ENCODE data around the gene PRDX5.
"Not testable (repeated sequence)": the region's sequence is repeated elsewhere in the genome, so short reads cannot be mapped to it uniquely, and the experiment has no call there.

PRDX5 gene

DNA sequence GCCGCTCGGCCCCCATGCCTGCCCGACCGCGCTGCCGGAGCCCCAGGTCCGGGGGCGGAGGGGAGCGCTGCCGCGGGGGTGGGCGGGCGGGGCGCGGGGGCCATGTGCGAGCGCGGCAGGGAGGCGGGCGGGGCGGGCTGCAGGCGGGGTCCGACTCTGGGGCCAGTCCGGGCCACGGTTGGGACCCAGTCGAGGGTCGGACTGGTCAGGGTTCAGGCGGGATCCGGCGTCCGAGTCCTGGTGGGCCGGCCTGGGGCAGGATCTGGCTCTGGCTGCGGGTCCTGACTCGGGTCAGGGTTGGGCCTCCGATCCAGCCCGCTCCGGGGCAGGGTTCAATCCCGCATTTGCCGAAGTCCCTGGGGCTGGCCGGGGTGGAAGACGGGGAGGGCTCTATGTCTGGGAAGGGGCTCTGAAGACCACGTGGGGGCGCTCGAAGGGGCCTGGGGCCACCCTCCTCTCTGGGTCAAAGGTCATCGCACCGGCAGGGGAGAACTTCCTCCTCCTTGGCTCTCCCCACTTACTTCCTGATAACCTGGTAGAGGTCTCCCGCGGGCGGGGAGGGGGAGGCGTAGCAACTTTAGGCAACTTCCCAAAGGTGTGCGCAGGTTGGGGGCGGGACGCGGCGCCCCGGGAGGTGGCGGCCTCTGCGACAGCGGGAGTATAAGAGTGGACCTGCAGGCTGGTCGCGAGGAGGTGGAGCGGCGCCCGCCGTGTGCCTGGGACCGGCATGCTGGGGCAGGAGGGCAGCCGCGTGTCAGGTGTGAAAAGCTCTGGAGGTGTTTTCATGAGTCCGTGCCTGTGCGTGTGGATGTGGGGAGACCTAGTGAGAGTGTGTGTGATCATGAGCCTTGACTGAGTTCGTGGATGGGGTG lies 12.0 kb upstream of the PRDX5 start:
- DNase-seq (ENCODE audit: low read depth) = no peak

DNA sequence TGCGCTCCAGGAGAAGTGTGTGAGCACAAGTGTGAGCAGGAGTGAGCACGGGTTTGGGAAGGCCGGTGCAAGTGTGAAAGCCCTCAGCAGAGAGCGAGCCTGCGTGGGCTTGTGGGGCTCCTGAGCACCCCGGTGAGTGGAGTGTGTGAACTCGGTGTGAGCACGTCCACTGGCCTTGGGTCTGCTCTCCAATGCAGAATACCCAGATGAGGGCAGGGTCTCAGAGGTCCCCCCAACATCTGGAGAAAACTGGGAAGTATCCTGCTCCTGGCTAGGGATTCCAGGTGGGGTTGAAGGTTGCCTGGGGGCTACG lies 11.4 kb upstream of the PRDX5 start:
- DNase-seq (ENCODE audit: low read depth) = no peak

DNA sequence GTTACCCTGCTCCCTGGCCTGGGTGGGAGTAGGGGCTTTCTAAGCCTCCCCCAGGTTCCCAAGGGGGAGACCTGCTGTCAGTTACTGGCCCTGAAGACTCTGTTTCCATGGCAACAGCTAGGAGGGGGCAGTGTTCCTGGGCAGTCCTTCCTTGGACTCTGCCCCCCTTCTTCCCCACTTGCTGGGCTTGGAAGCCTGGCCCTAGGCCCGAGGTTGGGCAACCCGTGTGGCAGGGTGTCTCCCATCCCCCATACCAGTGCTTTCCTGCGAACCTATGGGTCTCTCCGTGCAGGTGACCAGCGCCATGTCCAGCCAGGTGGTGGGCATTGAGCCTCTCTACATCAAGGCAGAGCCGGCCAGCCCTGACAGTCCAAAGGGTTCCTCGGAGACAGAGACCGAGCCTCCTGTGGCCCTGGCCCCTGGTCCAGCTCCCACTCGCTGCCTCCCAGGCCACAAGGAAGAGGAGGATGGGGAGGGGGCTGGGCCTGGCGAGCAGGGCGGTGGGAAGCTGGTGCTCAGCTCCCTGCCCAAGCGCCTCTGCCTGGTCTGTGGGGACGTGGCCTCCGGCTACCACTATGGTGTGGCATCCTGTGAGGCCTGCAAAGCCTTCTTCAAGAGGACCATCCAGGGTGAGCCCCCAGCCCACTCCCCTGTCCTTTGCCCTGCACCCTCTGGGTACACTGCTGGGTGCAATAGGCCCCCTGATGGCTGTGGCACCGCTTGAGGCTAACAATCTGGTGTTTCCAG lies 10.9 kb upstream of the PRDX5 start:
- no peak for DNase-seq (ENCODE audit: low read depth)

DNA sequence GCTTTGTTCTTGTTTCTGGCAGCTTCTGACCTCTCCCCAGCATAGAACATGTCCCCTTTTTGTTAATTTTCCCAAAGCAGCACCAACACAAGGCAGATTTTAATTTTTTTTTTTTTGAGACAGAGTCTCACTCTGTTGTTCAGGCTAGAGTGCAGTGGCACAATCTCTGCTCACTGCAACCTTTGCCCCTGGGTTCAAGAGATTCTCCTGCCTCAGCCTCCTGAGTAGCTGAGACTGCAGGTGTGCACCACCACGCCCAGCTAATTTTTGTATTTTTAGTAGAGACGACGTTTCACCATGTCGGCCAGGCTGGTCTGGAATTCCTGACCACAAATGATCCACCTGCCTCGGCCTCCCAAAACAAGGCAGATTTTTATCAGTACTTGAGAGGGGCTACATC lies 10.1 kb upstream of the PRDX5 start:
- DNase-seq (ENCODE audit: low read depth) = not testable (repeated sequence)

DNA sequence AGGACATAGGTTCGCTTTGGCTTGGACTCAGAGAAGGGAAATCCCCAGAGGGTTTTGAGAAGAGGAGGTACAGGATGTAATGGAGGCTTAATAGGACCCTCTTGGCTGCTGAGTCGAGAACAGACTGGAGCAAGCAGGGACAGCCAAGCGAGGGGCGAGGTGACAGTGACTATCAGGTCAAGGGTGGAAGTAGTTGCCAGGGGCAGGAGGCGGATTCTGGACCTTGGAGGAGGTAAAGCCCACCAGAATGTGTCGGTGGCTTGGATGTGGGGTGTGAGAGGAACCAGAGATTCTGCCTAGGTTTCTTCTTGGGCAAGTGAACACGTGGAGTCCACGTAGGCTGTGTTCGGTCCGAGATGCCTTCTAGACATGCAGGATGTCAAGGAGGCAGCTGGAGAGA lies 5.0 kb upstream of the PRDX5 start:
- no peak for DNase-seq (ENCODE audit: low read depth)

DNA sequence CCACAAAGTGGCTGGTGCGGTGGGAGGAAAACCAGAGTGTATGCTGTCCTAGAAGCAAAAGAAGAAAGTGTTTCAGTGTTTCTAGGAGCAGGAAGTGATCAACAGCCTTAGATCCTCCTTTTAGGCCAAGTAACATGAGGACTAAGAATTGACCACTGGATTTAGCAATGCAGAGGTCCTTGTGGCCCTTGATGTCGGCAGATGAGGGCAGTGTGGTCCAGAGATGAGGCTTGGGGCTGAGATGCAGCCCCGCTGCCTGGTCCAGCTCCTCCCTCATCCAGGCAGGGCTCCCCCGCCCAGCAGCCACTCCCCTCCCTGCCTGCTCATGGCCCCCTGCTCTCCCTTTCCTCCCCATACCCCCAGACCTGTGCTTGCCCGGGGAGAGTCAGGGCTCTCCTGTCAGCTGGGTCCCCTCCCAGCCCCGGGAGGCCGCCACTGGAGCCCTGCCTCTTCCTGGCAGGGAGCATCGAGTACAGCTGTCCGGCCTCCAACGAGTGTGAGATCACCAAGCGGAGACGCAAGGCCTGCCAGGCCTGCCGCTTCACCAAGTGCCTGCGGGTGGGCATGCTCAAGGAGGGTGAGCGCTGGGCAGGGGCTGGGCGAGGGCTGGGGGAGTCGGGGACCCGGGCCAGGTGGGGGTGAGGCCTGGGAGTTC lies 4.3 kb upstream of the PRDX5 start:
- no peak for DNase-seq (ENCODE audit: low read depth)

DNA sequence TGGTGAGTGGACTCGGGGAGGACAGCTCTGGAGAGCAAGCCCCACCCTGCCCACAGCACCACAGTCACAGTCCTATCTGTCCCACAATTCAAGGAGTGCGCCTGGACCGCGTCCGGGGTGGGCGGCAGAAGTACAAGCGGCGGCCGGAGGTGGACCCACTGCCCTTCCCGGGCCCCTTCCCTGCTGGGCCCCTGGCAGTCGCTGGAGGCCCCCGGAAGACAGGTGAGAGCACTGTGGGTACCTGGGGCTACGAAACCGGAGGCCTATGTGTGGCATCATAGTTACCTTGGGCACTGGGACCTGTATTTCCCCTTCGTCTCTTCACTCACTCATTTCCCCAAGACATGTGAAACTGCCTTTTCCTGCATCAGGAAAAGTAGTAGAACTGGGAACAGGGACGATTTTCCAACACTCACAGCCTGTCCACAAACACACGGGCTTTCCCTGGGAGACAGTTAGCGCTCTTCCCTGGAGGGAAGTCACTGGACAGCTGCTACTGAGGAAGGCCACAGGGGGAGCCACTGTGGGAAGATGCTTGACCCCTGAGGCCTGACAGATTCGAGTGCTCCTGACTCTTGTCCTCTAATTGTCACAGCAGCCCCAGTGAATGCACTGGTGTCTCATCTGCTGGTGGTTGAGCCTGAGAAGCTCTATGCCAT lies 3.6 kb upstream of the PRDX5 start:
- DNase-seq (ENCODE audit: low read depth) = no peak

DNA sequence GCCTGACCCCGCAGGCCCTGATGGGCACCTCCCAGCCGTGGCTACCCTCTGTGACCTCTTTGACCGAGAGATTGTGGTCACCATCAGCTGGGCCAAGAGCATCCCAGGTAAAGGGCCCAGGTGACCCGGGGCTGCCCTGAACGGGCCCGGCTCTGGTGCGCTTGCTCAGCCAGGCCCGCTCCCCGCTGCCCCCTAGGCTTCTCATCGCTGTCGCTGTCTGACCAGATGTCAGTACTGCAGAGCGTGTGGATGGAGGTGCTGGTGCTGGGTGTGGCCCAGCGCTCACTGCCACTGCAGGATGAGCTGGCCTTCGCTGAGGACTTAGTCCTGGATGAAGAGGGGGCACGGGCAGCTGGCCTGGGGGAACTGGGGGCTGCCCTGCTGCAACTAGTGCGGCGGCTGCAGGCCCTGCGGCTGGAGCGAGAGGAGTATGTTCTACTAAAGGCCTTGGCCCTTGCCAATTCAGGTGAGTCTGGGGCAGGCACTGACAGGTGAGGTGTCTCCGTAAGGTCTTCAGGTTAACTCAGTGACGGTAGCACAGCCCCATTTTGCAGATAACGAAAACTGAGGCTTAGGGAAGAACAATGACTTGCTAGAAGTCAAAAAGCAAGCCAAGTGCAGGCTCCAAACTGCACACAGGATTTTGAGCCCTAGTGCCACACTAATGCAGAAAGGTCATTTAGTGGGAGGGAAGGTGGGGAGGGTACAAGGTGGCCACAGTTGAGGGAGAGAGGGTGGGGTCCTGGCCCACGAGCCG lies 2.9 kb upstream of the PRDX5 start:
- no peak for DNase-seq (ENCODE audit: low read depth)

DNA sequence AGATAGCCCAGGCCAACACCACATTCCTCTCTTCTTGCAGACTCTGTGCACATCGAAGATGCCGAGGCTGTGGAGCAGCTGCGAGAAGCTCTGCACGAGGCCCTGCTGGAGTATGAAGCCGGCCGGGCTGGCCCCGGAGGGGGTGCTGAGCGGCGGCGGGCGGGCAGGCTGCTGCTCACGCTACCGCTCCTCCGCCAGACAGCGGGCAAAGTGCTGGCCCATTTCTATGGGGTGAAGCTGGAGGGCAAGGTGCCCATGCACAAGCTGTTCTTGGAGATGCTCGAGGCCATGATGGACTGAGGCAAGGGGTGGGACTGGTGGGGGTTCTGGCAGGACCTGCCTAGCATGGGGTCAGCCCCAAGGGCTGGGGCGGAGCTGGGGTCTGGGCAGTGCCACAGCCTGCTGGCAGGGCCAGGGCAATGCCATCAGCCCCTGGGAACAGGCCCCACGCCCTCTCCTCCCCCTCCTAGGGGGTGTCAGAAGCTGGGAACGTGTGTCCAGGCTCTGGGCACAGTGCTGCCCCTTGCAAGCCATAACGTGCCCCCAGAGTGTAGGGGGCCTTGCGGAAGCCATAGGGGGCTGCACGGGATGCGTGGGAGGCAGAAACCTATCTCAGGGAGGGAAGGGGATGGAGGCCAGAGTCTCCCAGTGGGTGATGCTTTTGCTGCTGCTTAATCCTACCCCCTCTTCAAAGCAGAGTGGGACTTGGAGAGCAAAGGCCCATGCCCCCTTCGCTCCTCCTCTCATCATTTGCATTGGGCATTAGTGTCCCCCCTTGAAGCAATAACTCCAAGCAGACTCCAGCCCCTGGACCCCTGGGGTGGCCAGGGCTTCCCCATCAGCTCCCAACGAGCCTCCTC lies 2.0 kb upstream of the PRDX5 start:
- not testable (repeated sequence) for DNase-seq (ENCODE audit: low read depth)

DNA sequence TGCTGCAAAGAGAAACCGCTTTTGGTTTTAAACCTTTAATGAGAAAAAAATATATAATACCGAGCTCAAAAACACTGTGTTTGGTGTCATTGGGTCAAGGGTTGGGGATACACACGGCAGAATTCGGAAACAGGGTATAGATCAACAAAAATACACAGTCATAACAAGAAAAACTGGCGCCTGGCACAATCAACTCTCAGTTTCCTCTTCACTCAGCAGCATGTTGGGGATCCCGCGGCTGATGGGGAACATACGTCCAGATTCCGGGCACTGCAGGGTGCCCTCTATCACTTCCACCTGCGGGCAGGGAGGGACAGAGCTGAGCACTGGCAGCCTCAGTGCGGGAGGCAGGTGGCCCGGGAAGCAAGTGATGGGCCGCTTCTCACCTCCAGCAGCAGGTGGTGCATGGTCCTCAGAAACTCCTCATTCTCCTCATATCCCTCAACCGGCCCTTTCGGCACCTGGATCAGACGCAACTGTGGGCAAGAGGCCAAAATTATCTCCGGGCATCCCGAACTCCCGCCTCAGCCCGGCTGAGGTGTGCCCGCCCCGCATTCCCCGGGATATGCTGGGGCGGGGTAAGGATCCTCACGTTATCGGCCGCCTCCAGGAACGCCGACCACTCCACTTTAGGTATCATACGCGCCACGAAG lies 1.1 kb upstream of the PRDX5 start:
- no peak for DNase-seq (ENCODE audit: low read depth)

DNA sequence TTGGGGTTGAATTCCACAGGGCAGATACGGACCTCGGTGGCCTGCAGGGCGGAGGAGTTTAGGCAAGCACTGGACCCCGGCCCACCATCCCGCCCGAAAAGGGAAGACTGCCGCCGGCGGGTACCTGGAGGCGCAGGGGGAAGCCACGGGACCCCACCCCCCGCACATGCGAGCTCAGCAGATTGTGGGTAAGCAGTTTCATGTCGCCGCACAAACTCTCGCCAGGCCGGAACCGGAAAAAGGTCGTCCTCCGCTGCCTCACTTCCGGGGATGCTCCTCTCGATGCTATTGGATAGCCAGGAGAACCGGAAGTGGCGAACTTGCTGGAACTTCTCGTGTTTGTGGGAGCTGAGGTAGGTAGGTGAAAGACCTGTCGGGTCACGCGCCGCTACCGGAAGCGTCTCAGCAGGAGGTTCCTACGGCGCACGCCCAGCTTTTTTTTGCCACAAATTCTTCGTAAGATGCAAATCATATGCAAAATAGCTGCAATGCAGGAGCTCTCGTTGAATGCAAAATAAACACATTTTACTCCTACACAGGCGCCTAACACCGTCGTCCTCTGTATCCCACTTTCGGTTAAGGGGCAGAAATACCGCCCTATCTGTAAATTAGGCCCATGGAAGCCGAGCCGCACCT lies 478 bp upstream of the PRDX5 start, which contains the start of gene TRMT112:
TSS of gene TRMT112 (minus strand) at position 235 of the 636 bp plus-strand sequence. CDS start at position 202, 33 bp downstream.
- peak; percentile 91 for DNase-seq (ENCODE audit: low read depth)

DNA sequence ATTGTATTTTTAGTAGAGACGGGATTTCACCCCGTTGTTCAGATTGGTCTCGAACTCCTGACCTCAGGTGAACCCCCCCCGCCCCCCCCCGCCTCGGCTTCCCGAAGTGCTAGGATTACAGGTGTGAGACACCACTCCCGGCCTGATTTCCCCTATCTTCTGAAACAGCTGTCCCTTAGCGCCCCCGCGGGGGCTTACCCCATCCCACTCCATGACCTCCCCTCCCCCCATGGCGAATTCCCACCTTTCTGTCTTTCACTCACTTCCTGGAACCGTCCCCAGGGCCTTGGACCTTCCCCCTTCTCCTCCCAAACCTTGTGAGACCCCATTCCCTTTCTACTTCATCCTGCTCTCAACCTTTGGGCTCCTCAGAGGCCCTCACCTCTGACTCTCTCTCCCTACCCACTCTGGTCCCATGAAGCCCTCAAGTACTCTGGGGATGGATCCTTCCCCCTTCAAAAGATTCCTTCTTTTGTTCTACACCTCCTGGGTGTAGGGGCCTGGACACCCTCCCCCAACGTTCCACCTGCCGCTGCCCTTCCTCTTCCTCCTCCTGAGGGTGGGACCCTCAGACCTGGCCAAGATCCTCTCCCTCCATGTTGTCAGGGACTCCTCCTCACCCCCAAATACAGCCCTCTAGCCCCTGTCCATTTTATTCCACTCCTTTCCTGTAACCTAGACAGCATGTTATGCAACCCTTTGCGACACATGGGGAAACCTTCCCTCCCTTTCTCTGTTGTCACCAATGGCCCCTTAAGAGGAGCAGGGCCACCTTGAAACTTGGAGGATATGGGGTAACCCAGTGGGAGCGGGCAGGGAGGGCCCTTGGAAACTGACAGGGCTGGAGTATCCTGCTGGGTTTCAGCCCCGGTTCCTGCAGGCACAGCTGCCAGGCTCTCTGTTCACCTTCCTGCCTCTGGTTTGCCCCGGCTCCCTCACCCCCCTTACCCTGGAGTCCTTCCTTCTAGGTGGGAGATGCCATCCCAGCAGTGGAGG lies 1.1 kb downstream of the PRDX5 start:
- no peak for DNase-seq (ENCODE audit: low read depth)

DNA sequence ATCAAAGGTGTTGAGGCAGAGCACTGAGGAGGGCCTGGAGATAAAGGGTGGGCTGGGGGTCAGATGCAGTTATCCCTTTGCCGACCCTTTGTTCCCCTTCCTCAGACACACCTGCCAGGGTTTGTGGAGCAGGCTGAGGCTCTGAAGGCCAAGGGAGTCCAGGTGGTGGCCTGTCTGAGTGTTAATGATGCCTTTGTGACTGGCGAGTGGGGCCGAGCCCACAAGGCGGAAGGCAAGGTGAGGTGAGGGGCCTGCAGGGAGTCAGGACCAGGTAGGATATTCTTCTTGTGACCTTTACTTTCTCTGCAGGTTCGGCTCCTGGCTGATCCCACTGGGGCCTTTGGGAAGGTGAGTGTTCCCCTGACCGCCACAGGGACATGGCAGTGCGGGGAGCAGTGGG lies 2.6 kb downstream of the PRDX5 start:
- DNase-seq (ENCODE audit: low read depth) = no peak

DNA sequence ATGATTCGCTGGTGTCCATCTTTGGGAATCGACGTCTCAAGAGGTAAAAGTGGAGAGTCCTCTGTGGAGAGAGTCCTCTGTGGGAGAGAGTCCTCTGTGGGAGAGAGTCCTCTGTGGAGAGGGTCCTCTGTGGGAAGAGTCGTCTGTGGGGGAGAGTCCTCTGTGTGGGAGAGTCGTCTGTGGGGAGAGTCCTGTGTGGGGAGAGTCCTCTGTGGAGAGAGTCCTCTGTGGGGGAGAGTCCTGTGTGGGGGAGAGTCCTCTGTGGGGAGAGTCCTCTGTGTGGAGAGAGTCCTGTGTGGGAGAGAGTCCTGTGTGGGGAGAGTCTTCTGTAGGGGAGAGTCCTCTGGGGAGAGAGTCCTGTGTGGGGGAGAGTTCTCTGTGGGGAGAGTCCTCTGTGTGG lies 3.1 kb downstream of the PRDX5 start:
- DNase-seq (ENCODE audit: low read depth) = no peak

DNA sequence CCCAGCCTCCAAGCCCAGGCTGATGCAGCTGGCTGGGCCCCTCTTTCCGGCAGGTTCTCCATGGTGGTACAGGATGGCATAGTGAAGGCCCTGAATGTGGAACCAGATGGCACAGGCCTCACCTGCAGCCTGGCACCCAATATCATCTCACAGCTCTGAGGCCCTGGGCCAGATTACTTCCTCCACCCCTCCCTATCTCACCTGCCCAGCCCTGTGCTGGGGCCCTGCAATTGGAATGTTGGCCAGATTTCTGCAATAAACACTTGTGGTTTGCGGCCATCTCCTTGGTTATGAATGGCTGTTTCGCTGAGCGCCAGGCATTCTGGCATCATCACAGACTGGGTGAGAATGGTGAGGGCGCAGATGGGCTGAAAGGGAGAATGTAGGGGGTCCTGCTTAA lies 3.6 kb downstream of the PRDX5 start:
- no peak for DNase-seq (ENCODE audit: low read depth)

DNA sequence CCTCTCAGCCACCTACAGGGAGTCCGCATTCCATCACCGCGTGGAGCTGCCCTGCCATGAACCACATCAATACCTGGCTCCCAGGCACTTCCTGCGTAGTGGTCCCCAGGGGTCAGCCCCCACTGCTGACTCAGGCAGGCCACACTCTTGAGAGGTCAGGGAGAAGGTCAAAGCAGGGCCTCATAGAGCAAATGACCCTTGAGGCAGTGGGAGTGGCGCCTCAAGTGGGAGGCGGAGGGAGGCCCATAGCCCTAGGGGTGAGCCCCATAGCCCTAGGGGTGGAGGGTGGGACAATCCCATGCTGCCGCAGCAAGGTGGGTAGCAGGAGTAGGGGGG lies 5.0 kb downstream of the PRDX5 start:
- no peak for DNase-seq (ENCODE audit: low read depth)

DNA sequence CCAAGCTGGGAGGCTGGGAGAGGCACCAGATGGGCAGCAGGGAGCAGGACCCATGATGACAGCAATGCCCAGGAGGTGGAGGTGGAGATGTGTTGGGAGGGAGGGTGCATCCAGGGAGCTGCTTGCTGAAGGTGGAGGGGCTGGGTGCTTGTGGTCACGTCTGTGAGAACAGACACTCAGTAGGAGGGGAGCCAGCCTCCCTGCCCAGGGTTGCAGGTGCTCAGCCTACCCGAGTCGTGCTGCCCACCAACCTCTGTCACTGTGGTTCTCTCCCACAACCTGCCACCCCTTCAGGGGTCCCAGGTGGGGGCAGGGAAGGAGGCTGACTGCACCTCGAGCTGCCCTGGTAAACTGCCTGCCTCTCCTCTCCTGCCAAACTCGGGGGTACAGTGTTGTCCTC lies 5.5 kb downstream of the PRDX5 start:
- DNase-seq (ENCODE audit: low read depth) = no peak

DNA sequence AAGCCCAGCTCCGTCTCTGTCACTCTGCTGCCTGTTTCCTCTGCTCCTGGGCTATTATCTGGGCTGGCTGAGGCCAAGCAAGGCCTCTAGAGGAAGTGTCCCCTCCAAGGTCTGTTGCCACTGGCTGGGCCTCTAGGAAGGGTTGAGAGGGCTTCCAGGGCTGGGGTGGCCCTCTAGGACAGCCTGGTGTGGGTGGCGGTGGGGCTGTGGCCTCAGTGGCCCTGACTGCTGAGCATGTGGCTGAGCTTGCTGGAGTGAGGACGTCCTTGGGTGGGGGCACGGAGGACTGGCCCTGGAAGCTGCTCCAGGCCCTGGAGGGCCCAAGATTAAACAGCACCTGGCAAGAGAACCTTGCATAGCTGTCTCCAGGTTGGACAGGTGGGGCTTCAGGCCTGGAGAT lies 6.1 kb downstream of the PRDX5 start:
- not testable (repeated sequence) for DNase-seq (ENCODE audit: low read depth)

All from non-pigmented ciliary epithelial cell (primary cell).